Neural cell (in vitro differentiated cells): ENCODE data around the gene C11orf86.

Source experiments
- EP300 ChIP-seq: fragments of 450-650 bp; conservative IDR thresholded peaks from 2 replicates; pipeline ENCODE4 v1.6.1; 2014; ENCODE audit warnings: antibody characterized with exemption, mild to moderate bottlenecking, moderate library complexity; ENCODE audit not compliant: poor library complexity, severe bottlenecking
- EZH2 ChIP-seq: fragments of 200-600, 300-800 bp; shearing (Covaris generic), sonication (generic); IDR thresholded peaks from 2 replicates; pipeline ENCODE4 v1.6.1; 2014; ENCODE audit warnings: antibody characterized with exemption, low read length, borderline replicate concordance, mild to moderate bottlenecking; ENCODE audit not compliant: insufficient read depth, poor library complexity, severe bottlenecking
- RAD21 ChIP-seq: fragments of 450-650 bp; conservative IDR thresholded peaks from 2 replicates; pipeline ENCODE4 v1.6.1; 2014; ENCODE audit warnings: antibody characterized with exemption, mild to moderate bottlenecking, moderate library complexity
- TF ChIP-seq, protein P1 (sequence below): fragments of 450-650 bp; IDR thresholded peaks from 2 replicates; pipeline ENCODE4 v1.5.1; 2014; ENCODE audit warnings: antibody characterized with exemption, mild to moderate bottlenecking, moderate library complexity; ENCODE audit not compliant: poor library complexity, severe bottlenecking

DNA sequence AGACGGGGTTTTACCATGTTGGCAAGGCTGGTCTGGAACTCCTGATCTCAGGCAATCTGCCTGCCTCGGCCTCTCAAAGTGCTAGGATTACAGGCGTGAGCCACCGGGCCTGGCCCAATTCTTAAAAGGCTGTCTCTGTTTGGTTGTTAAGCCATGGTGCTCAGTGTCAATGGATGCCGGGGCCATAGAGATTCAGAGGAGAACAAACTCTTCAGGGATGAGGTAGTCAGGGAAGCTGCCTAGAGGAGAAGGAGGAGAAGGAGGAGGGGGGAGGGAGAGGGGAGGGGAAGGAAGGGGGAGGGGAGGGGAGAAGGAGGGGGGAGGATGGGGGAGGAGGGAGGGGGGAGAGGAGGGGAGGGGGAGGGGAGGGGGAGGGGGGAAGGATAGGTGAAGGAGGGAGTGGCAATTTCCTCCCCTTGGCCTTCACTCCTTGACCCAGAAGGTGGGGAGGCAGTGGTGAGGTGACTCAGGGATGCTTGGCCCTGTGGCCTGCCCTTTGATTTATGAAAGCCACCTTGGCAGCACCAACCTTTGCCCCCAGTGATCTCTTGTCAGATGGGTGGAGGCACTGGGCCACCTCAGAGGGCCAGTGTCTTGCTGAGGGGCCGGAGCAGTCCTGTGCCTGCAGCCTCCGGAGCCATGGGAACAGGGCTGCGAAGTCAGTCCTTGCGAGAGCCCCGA is at the start of gene C11orf86:
- TF ChIP-seq, protein P1, sequence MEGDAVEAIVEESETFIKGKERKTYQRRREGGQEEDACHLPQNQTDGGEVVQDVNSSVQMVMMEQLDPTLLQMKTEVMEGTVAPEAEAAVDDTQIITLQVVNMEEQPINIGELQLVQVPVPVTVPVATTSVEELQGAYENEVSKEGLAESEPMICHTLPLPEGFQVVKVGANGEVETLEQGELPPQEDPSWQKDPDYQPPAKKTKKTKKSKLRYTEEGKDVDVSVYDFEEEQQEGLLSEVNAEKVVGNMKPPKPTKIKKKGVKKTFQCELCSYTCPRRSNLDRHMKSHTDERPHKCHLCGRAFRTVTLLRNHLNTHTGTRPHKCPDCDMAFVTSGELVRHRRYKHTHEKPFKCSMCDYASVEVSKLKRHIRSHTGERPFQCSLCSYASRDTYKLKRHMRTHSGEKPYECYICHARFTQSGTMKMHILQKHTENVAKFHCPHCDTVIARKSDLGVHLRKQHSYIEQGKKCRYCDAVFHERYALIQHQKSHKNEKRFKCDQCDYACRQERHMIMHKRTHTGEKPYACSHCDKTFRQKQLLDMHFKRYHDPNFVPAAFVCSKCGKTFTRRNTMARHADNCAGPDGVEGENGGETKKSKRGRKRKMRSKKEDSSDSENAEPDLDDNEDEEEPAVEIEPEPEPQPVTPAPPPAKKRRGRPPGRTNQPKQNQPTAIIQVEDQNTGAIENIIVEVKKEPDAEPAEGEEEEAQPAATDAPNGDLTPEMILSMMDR: no peak
- TF ChIP-seq EP300 (no peak), EZH2 (no peak), RAD21 (no peak)
